GM11168 (cell line): Measurements from ENCODE around the gene E2F8.
"Not testable (repeated sequence)": the region's sequence is repeated elsewhere in the genome, so short reads cannot be mapped to it uniquely, and the experiment has no call there.

Experiments used
- in situ Hi-C: fragments of 300-500 bp; cut with MboI; formaldehyde crosslinking; loops from one replicate; pipeline ENCODE4 v1.12.0; 2022; ENCODE audit warnings: low sequenced_read_pairs; ENCODE audit not compliant: unreplicated experiment

E2F8 gene, protein sequence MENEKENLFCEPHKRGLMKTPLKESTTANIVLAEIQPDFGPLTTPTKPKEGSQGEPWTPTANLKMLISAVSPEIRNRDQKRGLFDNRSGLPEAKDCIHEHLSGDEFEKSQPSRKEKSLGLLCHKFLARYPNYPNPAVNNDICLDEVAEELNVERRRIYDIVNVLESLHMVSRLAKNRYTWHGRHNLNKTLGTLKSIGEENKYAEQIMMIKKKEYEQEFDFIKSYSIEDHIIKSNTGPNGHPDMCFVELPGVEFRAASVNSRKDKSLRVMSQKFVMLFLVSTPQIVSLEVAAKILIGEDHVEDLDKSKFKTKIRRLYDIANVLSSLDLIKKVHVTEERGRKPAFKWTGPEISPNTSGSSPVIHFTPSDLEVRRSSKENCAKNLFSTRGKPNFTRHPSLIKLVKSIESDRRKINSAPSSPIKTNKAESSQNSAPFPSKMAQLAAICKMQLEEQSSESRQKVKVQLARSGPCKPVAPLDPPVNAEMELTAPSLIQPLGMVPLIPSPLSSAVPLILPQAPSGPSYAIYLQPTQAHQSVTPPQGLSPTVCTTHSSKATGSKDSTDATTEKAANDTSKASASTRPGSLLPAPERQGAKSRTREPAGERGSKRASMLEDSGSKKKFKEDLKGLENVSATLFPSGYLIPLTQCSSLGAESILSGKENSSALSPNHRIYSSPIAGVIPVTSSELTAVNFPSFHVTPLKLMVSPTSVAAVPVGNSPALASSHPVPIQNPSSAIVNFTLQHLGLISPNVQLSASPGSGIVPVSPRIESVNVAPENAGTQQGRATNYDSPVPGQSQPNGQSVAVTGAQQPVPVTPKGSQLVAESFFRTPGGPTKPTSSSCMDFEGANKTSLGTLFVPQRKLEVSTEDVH

DNA sequence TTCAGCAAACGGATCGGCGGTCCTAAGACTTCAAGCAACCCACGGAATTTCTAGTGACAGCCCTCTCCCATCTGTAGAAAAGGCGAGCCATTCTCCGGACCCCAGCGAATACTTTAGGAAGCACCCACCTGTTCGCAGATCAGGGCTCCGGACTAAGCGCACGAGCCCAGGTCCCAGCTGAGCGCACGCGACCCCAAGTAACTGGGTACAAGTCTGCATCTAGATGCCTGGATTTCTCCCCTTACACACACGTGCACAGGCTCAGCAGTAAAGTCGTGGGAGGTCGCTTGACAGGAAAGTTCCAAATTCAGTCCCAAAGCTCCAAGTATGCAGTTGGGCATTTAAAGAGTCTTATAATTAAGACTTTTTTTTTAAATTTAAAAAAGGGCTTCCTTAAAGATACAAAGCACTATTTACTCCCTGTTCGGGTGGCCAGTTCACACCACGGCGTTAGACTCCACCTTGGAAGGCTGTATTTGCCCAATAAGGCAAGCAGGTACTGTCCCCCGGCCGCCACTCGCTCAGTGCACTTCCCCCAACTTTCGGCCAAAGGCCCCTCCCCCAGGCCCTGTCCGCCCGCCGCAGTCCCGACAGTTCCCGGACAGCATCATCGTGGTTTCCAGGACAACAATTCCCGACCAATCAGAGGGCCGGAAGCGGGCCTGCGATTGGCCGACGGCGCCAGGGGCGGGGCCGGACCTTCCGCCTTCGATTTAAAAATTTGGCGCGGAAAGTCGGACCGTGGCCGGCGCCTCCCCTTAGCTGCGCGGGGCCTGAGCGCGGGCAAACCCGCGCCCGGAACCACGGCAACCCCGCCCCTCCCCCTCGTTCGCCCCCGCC, at the start of gene E2F8:
Gene E2F8 (minus strand): TSS at position 526 of the 840 bp plus-strand sequence. CDS start 824 bp downstream, outside the sequence.
- in situ Hi-C loops: no loop called here

DNA sequence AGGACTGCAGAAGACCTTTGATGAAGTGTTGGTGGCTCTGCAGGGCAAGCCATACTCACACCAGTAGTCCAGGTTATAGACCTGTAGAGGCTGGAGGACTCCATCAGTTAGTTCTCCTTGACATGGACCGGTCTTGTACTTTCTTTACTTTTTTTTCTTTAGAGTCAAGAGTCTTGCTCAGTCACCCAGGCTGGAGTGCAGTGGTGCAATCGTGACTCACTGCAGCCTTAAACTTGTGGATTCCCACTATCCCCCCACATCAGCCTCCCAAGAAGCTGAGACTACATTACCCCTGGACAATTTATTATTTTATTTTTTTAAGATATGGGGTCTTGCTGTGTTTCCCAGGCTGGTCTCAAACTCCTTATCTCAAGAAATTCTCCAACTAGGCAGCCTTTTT, 49.6 kb upstream of the E2F8 start:
- in situ Hi-C loops: loop anchor here (25.0 kb wide), 1 partner anchor 447 kb away; no protein-coding TSS in a partner anchor

DNA sequence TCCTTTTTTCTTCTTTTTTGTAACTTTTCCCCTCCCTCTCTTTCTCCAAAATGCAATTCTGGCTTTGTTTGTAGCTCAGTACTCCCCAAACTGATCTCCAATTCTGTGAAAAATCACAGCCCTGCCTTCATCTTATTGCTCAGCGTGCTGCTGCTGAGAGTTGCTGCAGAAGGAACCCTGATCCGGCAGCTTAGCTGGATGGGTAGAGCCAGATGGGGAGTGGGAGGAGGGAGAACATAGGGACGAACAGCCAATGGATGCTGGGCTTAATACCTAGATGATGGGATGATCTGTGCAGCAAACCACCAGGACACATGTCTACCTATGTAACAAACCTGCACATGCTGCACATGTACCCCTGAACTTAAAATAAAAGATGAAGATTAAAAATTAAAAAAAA, 47.5 kb upstream of the E2F8 start:
- in situ Hi-C loops: loop anchor here (25.0 kb wide), 1 partner anchor 449 kb away; no protein-coding TSS in a partner anchor

DNA sequence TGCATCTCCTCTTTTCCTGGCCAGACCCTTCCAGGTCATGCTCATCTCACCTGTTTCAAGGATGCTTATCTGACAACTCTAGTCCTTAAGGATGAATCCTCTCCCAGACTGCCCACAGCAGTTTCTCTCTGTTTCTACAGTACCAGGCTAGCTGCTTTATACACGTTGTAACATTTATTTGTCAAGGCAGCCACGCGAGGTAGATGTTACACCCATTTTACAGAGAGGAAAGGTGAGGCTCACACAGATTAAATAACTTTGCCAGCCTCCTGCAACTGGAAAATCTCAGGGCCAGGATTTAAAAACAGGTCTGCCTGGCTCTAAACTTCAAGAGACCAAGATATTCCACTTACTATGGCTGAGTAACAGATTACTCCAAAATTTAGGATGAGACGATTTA, 45.7 kb upstream of the E2F8 start:
- in situ Hi-C loops: loop anchor here (25.0 kb wide), 1 partner anchor 451 kb away; no protein-coding TSS in a partner anchor

DNA sequence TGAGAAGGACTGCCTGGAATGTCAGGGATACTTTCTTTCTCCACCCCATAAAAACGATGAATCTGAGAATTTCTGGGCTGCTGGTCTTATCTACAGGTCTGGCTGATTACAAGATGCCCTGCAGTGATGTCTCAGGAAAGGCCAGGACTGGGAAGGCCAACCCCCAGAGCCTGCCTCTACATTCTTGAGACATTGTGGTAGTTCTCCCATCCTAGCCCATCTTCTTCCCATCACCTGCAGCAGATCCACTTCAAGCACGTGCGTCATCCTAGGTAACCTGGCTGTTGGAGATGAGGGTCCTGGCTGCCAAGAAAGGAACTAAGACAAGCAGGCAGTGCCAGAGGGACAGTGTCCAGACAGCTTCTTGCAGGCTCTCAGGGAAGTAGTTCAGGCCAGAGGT, 44.1 kb upstream of the E2F8 start:
- in situ Hi-C loops: loop anchor here (25.0 kb wide), 1 partner anchor 452 kb away; no protein-coding TSS in a partner anchor

DNA sequence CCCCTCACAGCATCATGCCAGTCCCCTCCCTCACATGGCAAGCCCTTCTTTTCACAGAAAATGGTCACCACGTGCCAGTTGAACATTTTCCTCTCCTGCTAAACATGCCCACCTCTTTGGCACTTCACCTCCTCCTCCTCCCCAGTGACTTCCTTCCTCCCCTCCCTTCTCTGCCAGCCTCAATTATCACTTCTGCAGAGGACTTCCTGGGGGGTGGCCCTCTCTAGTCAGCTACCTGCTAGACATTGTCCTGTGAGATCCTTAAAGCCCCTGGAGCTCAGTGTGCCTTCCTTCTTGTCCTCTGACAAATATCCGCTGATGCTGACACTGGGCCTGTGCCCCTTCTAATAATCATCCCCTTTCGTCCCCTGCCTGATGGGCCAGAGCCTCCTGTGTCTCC, 43.2 kb upstream of the E2F8 start:
- in situ Hi-C loops: loop anchor here (25.0 kb wide), 1 partner anchor 453 kb away; no protein-coding TSS in a partner anchor

DNA sequence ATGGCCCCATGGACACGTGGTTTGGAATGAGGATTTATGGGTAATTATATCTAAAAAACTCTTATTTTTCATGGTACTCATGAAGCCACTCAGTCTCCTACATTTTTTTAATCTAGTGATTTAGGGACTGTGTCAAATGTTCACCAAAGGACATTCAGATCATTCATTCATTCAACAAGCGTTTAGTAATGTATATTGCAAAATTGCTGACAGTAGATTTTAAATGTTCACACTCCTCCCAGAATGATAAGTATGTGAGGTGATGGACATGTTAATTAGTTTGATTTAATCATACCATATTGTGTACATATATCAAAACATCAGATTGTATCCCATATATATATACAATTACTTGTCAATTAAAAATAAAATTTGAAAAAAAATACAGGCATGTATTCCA, 40.8 kb upstream of the E2F8 start:
- in situ Hi-C loops: loop anchor here (25.0 kb wide), 1 partner anchor 456 kb away; no protein-coding TSS in a partner anchor

DNA sequence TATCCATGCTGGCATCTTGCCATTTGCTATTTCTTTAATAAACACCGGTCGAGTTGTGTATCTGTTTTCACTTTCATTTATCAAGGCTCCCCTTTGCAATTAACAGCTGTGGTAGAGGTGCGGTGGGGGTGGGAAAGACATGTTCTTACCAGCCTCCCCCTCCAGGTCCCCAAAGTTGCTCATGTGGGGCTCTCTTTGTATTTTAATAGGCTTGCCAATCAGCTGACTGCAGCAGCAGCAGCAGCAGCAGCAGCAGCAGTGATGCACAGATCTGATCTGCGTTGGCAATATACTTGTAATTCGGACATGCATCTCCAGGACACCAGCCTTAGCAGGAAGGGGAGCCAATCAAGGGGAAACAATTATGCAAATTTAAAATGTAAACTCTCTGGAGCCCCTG, 40.3 kb upstream of the E2F8 start:
- in situ Hi-C loops: loop anchor here (25.0 kb wide), 1 partner anchor 456 kb away; no protein-coding TSS in a partner anchor

DNA sequence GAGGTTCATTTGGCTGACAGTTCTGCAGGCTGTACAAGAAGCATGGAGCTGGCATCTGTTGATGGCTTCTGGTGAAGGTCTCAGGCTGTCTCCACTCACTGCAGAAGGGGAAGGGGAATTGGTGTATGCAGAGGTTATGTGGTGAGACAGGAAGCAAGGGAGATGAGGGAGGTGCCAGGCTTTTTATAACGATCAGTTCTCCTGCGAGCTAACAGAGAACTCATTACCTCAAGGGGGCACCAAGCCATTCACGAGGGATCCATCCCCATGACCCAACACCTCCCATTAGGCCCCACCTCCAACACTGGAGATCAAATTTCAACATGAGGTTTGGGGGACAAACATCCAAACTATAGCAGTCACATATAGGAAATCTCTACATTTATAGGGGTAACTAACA, 38.7 kb upstream of the E2F8 start:
- in situ Hi-C loops: loop anchor here (25.0 kb wide), 1 partner anchor 458 kb away; no protein-coding TSS in a partner anchor

DNA sequence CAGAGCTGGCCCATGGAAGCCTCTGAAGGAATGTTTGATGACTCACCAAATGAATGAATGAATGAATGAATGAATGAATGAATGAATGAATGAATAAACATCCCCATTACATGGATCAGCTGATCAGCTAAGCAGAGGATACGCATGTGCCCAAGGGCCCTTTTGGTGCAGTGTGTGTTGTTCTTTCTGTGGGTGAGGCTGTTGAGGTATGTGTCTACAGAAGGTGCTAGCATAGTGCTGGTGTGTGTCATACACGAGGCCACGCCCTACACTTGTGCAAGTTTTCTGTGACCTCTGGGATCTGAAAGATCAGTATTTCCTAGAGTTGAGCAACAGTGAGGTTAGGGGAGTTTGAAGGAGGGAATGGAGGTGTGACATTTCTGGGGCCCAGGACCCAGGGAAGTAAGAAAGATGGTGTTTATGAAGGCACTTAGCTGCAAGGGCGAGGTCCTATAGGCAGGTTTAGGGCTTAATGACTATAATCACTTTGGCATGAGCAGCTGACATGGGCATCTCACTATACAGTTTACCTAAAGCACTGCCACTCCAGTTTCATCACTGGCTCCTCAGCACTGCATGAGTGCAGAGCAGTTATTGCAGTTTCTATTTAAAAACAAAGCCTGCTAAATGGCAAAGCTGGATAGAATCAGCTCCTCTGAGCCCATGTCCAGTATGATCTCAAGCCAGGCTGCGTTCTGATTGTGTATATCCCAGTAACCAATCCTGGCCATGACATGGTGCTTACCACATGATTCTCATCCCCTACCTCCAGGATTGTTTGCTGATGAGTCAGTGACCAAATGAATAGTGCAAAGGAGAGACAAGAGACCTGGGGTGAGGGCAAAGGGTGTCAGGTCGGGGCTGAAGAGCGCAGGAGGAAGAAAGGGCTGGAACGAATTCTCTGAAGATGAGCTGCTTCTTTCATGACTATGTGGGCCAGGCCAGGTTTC, 36.4 kb upstream of the E2F8 start:
- in situ Hi-C loops: loop anchor here (25.0 kb wide), 1 partner anchor 460 kb away; no protein-coding TSS in a partner anchor

DNA sequence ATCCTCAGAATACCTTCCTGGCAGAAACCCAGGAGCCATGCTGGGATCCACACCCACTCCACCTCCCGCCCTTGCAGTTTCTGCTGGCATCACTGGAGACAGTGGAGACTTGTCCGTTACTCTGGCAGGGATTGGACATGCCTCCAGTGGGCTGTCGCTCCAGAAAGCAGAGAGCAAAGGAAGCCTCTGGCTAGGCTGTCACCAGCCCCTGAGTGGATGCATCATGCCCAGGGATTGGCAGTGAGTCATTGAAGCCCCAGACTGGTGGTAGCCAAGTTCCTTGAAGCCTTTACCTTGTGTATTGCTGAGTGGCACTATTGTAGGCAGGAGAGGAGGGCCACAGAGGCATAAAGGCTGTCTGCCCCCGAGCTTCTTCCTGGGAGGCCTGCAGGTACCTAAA, 34.8 kb upstream of the E2F8 start:
- in situ Hi-C loops: loop anchor here (25.0 kb wide), 1 partner anchor 462 kb away; no protein-coding TSS in a partner anchor

DNA sequence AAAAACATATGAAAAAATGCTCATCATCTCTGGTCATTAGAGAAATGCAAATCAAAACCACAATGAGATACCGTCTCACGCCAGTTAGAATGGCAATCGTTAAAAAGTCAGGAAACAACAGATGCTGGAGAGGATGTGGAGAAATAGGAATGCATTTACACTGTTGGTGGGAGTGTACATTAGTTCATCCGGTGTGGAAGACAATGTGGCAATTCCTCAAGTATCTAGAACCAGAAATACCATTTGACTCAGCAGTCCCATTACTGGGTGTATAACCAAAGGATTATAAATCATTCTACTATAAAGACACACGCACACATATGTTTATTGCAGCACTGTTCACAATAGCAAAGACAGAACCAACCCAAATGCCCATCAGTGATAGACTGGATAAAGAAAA, 32.5 kb upstream of the E2F8 start:
- in situ Hi-C loops: not testable (repeated sequence)

DNA sequence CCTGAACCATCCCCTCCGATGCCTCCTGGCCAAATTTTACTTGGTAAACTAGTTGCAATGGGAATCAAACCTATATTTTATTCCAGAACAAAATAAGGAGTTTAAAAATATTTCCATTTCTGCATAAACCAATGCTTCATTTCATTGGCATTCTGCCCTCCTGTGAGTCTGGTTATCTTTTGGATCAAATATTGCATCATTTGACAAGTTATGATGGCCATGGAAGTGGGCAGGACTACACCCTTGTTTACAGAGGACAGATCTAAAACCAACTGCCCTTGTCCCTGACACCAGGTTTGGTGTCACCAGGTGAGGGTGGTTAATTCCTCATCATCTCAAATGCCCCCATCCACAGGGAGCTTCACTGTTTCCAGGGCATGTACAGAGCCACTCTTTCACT, 28.2 kb upstream of the E2F8 start:
- in situ Hi-C loops: no loop called here

DNA sequence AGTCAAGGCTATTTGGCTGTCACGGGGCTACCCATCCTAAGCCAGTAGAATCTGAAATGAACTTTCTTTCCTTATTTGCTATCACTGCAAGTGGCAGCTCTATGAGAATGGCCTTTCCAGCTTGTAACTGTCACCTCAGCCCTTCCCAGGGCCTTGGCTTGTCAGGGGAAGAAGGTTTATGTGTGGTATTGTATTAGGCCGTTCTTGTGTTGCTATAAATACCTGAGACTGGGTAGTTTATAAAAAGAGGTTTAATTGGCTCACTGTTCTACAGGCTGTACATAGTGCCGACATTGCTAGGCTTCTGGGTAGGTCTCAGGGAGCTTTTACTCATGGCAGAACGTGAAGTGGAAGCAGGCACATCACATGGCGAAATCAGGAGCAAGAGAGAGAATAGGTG, 26.8 kb upstream of the E2F8 start:
- in situ Hi-C loops: no loop called here

DNA sequence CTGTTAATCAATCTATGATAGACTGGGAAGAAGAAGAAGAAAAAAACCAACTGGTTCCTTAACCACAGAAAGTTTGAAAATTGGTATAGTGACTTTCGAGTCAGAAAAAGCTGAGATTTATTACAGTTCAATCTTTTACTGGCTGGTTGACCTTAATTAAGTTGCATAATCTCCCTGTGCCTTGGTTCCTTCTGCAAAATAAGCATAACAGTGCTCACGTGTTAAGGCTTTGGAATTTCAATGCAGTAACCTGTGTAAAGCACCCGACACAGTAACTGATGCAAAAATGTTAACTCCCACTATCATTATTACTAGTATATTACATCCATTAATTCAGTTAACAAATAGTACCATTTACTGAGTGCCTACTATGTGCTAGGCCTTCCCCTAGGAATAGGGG, 22.6 kb upstream of the E2F8 start:
- in situ Hi-C loops: no loop called here

DNA sequence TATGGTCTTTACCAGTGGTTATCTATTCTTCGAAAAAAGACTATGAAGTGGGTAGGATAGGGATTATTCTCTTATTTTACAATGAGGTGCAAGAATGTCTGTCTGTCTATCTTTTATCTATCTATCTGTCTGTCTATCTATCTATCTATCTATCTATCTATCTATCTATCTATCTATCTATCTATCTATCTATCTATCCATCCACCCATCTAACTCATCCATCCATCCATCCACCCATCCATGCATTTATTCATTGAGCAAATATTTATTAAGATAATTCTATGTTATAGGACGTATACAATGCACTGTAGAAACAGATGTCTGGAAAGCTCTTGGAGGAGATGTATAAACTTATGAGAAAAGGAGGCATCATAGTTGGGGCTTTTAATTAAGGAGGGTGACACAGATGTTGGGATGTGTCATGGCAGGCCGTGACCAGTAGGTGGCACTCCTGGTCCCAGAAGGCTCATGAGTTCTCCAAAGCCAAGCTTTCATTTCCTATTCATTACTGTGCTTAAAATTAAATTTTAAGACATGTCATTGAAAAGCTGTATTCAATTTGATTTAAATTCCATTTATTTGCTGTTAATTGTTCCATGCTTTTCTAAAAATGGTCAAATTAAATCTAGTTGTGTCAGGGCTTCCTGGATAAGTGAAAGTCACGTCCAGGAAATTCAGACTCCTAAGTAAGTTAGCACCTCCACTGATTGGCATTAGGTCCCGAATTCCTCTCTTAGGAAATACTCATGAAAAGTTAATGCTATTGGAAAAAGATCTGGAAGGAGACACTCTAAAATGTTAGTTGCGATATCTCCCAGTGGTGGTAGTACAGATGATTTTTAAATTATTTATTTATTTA, 19.0 kb upstream of the E2F8 start:
- in situ Hi-C loops: no loop called here

DNA sequence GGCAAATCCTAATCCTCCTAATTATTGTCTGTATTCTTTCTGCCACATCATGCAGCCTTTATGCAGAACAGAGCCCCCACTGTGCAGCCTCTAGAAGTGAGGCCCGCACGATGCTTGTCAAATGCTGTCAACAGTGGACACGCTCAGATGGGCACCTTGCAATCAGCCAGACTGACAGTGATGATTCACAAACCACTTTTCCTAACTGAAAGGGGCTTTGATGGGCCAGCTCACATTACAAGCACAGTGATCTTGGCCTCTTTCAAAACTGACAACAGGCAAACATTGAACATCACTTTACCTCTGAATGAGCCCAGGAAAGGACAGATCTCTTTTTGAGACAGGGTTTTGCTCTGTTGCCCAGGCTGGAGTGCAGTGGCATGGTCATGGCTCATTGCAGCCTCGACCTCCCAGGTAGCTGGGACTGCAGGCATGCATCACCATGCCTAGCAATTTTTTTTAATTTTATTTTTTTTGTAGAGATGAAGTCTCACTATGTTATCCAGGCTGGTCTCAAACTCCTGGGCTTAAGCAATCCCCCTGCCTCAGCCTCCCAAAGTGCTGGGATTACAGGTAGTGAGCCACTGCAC, 18.0 kb upstream of the E2F8 start:
- in situ Hi-C loops: no loop called here
